NCI-H1417 (cell line): ENCODE measurements around the gene RPL26.
"Not testable (repeated sequence)": the region's sequence is repeated elsewhere in the genome, so short reads cannot be mapped to it uniquely, and the experiment has no call there.

Experiments used
- DNase-seq, 3 experiments: peaks; one replicate each; lab custom pipeline; 2025; lab: John Stamatoyannopoulos, UW

RPL26 gene

GRCh38 chr17:8366231-8366630, 16.8 kb downstream of the RPL26 start:
- no peak for DNase-seq

GRCh38 chr17:8365143-8365542, 17.9 kb downstream of the RPL26 start:
- DNase-seq: no peak

GRCh38 chr17:8362651-8363332, 20.2 kb downstream of the RPL26 start:
- DNase-seq: no peak

- DNase-seq: no peak
These were observed 22.2 kb downstream of the RPL26 start for GRCh38 chr17:8360751-8361150.

DNA sequence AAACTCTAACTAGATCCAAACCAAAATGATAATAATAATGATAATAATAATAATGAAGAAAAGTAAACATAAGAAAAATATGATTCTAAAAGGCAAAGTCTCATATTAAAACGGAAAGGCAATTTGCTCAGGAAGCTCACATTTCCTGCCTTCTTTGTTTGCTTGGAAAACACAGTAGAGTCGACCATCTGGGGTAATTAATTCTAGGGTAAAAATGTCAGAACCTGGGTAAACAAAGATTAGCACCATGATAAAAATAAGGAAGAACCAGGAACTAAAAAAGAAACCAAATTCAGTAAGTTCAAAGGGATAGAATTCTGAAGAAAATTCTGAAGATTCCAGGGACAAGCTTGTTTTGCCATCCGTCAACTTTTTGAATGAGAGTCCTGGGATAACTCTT, 22.7 kb downstream of the RPL26 start:
- DNase-seq: peak in 1 of 3 experiments; percentile 46

GRCh38 chr17:8359769-8360168, 23.2 kb downstream of the RPL26 start:
- peak in 2 of 3 experiments; percentile 4 to 46 for DNase-seq

- no peak for DNase-seq
These were observed 25.1 kb downstream of the RPL26 start for GRCh38 chr17:8357910-8358309.

- DNase-seq: no peak
These were observed 28.8 kb downstream of the RPL26 start for GRCh38 chr17:8354236-8354635.

DNA sequence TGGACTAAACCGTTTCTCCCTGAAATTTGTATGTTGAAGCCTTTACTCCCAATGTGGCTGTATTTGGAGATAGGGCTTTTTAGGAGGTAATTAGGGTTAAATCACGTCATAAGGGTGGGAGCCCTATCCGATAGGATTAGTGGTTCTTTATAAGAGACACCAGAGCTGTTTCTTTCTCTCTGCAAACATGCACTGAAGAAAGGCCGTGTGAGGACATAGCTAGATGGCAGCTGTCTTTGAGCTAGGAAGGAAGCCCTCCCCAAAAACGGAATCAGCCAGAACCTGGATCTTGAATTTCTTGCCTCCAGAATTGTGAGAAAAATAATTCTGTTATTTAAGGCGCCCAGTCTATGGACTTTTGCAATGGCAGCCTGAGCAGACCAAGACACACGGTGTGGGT, 29.3 kb downstream of the RPL26 start:
- no peak for DNase-seq

DNA sequence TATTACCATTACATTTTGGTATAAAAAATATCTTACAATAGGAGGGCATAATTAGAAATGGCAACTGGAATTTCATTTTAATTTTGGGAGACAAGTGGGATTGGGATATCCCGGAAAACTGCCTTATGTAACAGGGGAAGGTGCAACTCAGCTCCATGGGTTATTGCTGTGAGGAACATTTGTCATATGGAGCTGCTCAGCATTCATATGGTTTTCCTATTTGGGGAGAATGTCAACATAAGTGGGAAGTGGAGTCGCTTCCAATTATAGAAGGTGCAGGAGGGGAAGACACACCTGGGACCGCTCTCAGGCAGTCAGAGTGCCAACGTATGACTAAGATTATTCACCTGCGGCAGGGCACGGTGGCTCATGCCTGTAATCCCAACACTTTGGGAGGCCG, 32.7 kb downstream of the RPL26 start:
- no peak for DNase-seq

DNA sequence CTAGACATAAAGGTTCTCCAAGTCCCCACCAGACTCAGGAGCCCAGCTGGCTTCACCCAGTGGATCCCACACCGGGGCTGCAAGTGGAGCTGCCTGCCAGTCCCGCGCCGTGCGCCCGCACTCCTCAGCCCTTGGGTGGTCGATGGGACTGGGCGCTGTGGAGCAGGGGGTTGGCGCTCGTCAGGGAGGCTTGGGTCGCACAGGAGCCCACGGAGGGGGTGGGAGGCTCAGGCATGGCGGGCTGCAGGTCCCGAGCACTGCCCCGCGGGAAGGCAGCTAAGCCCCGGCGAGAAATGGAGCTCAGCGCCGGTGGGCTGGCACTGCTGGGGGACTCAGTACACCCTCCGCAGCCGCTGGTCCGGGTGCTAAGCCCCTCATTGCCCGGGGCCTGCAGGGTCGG, 36.0 kb downstream of the RPL26 start:
- not testable (repeated sequence) for DNase-seq

DNA sequence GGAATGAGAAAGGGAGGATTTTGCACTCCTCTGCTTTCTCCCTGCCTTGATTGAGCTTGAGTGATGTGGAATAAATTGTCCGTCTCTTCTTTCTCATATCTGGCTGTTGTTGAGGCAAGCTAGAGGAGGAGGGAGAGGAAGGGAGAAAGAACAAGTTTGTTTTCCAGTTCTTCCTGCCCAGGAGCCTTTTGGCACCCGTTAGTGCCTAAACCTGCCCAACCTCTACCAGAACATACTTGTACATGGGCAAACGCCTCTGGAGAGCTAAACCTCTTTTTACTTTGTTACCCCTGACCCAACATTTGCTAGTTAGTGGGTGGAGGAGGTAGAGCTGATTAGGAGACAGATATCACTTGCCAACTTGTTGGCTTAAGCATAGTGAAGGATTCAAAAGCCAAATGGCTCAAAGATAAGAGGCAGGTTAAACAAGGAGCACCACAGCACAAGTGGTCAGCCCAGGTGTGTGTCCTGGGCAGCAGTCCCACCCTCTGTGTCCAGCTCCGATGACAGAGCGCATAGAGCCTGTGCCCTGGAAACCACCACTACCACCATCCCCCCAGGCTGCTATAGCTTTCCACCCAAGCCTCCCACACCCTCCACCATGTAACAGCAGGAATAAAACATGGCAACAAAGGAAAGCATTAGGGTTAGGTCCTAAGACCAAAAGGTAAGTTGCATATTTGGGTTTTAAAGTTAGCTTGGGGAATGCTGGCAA, 36.9 kb downstream of the RPL26 start:
- DNase-seq: no peak

- no peak for DNase-seq
These were observed 37.8 kb downstream of the RPL26 start for GRCh38 chr17:8345052-8345690.

DNA sequence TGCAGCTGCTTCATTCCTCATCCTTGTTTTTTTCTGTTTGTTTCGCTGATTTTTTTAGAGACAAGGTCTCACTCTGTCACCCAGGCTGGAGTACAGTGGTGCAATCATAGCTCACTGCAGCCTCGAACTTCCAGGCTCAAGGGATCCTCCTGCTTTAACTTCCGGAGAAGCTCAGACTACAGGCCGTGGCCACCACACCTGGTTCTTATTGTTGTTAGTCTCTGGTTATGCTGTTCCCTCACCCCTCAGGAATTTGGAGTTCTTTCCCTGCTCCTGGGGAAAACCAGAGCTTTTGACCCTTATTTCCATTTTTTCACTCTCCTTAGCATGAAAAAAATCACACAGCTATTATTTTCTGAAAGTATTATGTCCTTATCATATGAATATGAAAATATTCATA, 41.5 kb downstream of the RPL26 start:
- DNase-seq: no peak

- no peak for DNase-seq
These were observed 43.5 kb downstream of the RPL26 start, which contains the start of gene ODF4 for GRCh38 chr17:8339540-8339939. Gene ODF4, plus strand, starts transcription at chr17:8339840. Its CDS starts 212 bp downstream, at chr17:8340052.

DNA sequence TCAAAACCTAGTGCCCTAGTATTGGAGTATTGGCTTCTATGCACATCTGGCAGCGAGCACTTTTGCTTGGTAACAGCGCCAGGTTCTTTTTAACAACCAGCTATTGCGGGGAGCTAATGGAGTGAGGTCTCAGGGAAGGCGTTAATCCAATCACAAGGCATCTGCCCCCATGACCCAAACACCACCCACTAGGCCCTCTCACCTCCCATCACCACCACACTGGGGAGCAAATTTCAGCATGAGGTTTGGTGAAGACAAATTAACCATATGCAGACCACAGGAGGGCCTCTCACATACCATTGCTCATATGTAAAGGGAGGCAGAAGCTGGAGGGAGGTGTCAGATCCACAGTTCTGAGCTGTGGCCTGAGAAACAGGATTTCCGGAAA, 44.2 kb downstream of the RPL26 start:
- DNase-seq: no peak

GRCh38 chr17:8337802-8338752, 44.9 kb downstream of the RPL26 start:
- peak in 1 of 3 experiments; percentile 1 for DNase-seq

GRCh38 chr17:8333281-8333680, 49.7 kb downstream of the RPL26 start:
- no peak for DNase-seq

- DNase-seq: peak in 1 of 3 experiments; percentile 1
These were observed 50.3 kb downstream of the RPL26 start for GRCh38 chr17:8332688-8333087.

GRCh38 chr17:8332128-8332527, 50.9 kb downstream of the RPL26 start:
- DNase-seq: no peak
